Skeletal muscle tissue (tissue), 4 donors: ENCODE measurements around the gene MKKS. TPM values are rescaled to one million over a fixed set of nuclear protein-coding genes. Genes with fewer than 3 reads are reported as not detected.

Experiments
- H3K27ac ChIP-seq: one replicate; pipeline ENCODE4 v1.7.0; 2013; ENCODE audit warnings: mild to moderate bottlenecking, low read depth, low read length, inconsistent platforms
- H3K27me3 ChIP-seq, 3 donors: one replicate each; pipeline ENCODE4 v1.7.0; 2013; ENCODE audit warnings: low read length in 3 of 3; ENCODE audit not compliant: control insufficient read depth in 3 of 3, insufficient read depth in 3 of 3
- H3K36me3 ChIP-seq, 3 donors: one replicate each; pipeline ENCODE4 v1.7.0; 2013; ENCODE audit warnings: low read length in 3 of 3; ENCODE audit not compliant: control insufficient read depth in 3 of 3, insufficient read depth in 3 of 3
- H3K4me1 ChIP-seq, 3 donors: one replicate each; pipeline ENCODE4 v1.7.0; 2013; ENCODE audit warnings: low read length in 3 of 3, mild to moderate bottlenecking in 3 of 3; ENCODE audit not compliant: control insufficient read depth in 3 of 3, insufficient read depth in 3 of 3
- H3K4me3 ChIP-seq, 3 donors: one replicate each; pipeline ENCODE4 v1.7.0; 2013; ENCODE audit warnings: low read length in 3 of 3
- H3K9ac ChIP-seq, 3 donors: one replicate each; pipeline ENCODE4 v1.7.0; 2013; ENCODE audit warnings: low read length in 3 of 3, mild to moderate bottlenecking in 3 of 3, moderate library complexity in 2 of 3, low read depth in 1 of 3
- H3K9me3 ChIP-seq, 3 donors: one replicate each; pipeline ENCODE4 v1.7.0; 2013; ENCODE audit warnings: low read length in 3 of 3; ENCODE audit not compliant: control insufficient read depth in 3 of 3
- total RNA-seq: library from RNA; depleted of rRNA; stranded (reverse); fragments of >200 nt; gene quantifications from one replicate; pipeline ENCODE4 v1.2.3, GENCODE V29; 2014
- donor health status: Osteomylitis.

The MKKS gene
- total RNA-seq: 4.2 TPM

GRCh38 chr20:10433623-10434466 is at the start of gene MKKS:
TSS of gene MKKS (minus strand) at chr20:10434222. CDS start at chr20:10413514, 20,708 bp downstream.
- H3K4me3 ChIP-seq: peak within 1 kb of the TSS; percentile 87 to 93 (median 91)
- peaks cover 11 to 27% (median 24%) of the 10 kb centered on the region in 3 donors for H3K4me1 ChIP-seq
- no peaks in the 10 kb centered on the region for H3K9me3 ChIP-seq
- peak within 1 kb of the TSS; percentile 91 for H3K27ac ChIP-seq
- peaks cover 0 to 3% (median 0%) of the 10 kb centered on the region in 3 donors for H3K36me3 ChIP-seq
- H3K9ac ChIP-seq: peak within 1 kb of the TSS; percentile 87 to 96 (median 92)
- no peaks in the 10 kb centered on the region for H3K27me3 ChIP-seq

DNA sequence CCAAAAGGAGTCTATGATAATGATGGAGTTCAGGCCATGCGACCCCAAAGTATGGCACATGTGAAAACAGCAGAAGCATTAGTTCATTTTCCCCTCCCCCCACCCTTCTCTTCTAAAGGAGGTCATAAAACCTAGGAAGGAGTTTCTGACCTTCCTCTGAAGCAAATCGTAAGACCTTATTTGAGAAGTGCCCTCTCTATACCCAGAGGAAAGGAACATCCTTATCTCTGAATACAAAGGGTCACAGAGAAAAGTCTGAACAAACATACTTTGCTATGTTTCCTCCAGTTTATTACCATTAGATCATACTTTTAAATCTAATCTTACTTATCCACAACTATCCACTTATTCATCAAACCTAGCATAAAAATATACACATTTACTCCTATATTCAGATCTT is 49.7 kb upstream of the MKKS start:
- Histone ChIP-seq H3K4me3 (no peak overlapping the region), H3K27me3 (no peaks in the 10 kb centered on the region), H3K4me1 (peaks cover 0 to 4% (median 0%) of the 10 kb centered on the region in 3 donors), H3K9me3 (no peaks in the 10 kb centered on the region), H3K9ac (no peak overlapping the region), H3K27ac (no peak overlapping the region), H3K36me3 (no peaks in the 10 kb centered on the region)

DNA sequence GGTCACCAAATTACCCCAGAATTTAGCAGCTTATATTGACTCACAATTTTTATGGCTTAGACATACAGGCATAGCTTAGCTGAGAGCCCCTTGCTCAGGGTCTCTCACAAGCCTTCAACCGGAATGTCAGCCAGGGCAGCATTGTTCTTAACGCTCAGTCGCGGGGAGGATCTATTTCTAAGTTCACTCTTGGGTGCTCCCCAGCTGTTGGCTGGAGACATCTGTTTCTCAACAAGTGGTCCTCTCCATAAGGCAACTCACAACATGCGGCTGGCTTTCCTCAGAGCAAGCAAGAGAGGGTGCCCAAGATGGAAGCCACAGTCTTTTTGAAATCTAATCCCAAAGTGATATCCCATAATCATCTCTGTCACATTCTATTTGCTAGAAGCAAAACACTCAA is 47.7 kb upstream of the MKKS start:
- Histone ChIP-seq H3K27me3 (no peaks in the 10 kb centered on the region), H3K4me1 (no peaks in the 10 kb centered on the region), H3K9me3 (no peaks in the 10 kb centered on the region), H3K9ac (no peak overlapping the region), H3K27ac (no peak overlapping the region), H3K4me3 (no peak overlapping the region), H3K36me3 (no peaks in the 10 kb centered on the region)

GRCh38 chr20:10478930-10479329 is 44.9 kb upstream of the MKKS start:
- Histone ChIP-seq H3K27me3 (no peaks in the 10 kb centered on the region), H3K9ac (no peak overlapping the region), H3K36me3 (no peaks in the 10 kb centered on the region), H3K9me3 (no peaks in the 10 kb centered on the region), H3K4me3 (no peak overlapping the region), H3K4me1 (peaks cover 2 to 10% (median 4%) of the 10 kb centered on the region in 3 donors), H3K27ac (no peak overlapping the region)

DNA sequence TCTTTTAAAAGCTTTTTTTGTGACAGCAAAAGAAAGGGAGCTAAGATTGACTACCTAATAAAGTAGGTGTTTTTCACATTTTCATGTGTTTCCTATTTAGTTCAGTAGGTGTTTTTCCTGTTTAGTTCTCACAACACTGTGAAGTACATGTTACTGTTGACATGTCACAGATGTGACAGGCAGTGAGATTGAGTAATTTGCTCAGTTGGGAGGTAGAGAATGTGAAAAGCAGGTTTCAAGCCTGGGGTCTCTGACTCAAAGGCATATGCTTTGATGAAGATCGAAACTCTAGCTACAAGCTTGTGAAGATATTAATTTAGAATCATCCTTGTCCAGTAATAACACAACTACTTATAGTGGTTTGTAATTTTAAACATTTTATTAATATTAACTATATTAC is 44.2 kb upstream of the MKKS start:
- no peak overlapping the region for H3K4me3 ChIP-seq
- H3K9ac ChIP-seq: no peak overlapping the region
- peaks cover 2 to 10% (median 4%) of the 10 kb centered on the region in 3 donors for H3K4me1 ChIP-seq
- no peaks in the 10 kb centered on the region for H3K9me3 ChIP-seq
- H3K27me3 ChIP-seq: no peaks in the 10 kb centered on the region
- no peak overlapping the region for H3K27ac ChIP-seq
- H3K36me3 ChIP-seq: no peaks in the 10 kb centered on the region

DNA sequence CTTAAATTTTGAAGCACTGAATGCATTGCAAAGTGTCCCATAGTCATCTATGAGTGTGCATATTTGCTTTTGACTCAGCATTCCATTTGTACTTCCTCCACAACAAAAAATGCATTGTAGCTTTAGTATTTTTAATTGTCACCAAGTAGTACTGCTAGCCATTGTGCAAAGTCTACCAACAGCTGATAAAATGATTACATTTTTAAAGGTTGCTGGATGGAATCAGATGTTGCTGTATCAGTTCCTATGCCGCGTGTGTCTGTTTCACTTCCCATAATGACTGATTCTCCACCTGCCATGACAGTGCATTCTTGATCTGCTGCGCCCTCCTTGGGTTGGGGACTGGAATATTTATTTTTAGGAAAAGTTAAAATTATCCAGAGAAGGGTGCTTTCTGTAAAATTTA is 42.3 kb upstream of the MKKS start:
- peak overlapping the region; percentile 49 for H3K27ac ChIP-seq
- peaks cover 2 to 10% (median 4%) of the 10 kb centered on the region in 3 donors for H3K4me1 ChIP-seq
- no peaks in the 10 kb centered on the region for H3K36me3 ChIP-seq
- H3K27me3 ChIP-seq: no peaks in the 10 kb centered on the region
- H3K9ac ChIP-seq: no peak overlapping the region
- no peak overlapping the region for H3K4me3 ChIP-seq
- no peaks in the 10 kb centered on the region for H3K9me3 ChIP-seq

- H3K9ac ChIP-seq: no peak overlapping the region
- peaks cover 2 to 10% (median 5%) of the 10 kb centered on the region in 3 donors for H3K4me1 ChIP-seq
- H3K27me3 ChIP-seq: no peaks in the 10 kb centered on the region
- H3K36me3 ChIP-seq: no peaks in the 10 kb centered on the region
- no peaks in the 10 kb centered on the region for H3K9me3 ChIP-seq
- H3K4me3 ChIP-seq: no peak overlapping the region
- peak overlapping the region; percentile 49 for H3K27ac ChIP-seq
These were observed 41.2 kb upstream of the MKKS start for GRCh38 chr20:10475225-10475624.

- H3K27me3 ChIP-seq: no peaks in the 10 kb centered on the region
- H3K36me3 ChIP-seq: no peaks in the 10 kb centered on the region
- no peak overlapping the region for H3K9ac ChIP-seq
- H3K4me3 ChIP-seq: no peak overlapping the region
- H3K27ac ChIP-seq: peak overlapping the region; percentile 49
- H3K4me1 ChIP-seq: peaks cover 2 to 14% (median 10%) of the 10 kb centered on the region in 3 donors
- H3K9me3 ChIP-seq: no peaks in the 10 kb centered on the region
These were observed 40.7 kb upstream of the MKKS start for GRCh38 chr20:10474606-10475184.

- no peak overlapping the region for H3K4me3 ChIP-seq
- no peaks in the 10 kb centered on the region for H3K36me3 ChIP-seq
- H3K9ac ChIP-seq: no peak overlapping the region
- H3K4me1 ChIP-seq: peaks cover 2 to 19% (median 16%) of the 10 kb centered on the region in 3 donors
- H3K9me3 ChIP-seq: no peaks in the 10 kb centered on the region
- no peaks in the 10 kb centered on the region for H3K27me3 ChIP-seq
- no peak overlapping the region for H3K27ac ChIP-seq
These were observed 38.8 kb upstream of the MKKS start for GRCh38 chr20:10472871-10473270.

DNA sequence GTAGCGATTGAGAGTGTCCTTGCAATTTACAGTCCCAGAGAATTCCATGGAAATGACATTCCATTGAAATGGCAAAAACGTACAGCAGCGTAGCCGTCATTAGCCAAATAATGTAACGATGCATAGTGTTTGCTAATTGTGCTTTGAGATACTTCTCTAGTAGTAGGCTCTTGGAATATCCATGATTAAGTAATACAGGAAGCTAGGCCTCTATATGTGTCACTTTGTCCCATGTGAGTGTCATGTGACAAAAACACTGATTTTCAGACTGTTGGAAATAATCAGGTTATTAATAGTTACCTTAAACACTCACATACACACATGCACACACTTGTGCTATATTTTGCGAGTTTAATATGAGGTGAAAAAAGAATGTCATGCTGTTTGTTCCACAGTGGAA is 36.3 kb upstream of the MKKS start:
- peaks cover 0 to 14% (median 13%) of the 10 kb centered on the region in 3 donors for H3K4me1 ChIP-seq
- no peaks in the 10 kb centered on the region for H3K9me3 ChIP-seq
- H3K27me3 ChIP-seq: no peaks in the 10 kb centered on the region
- H3K9ac ChIP-seq: no peak overlapping the region
- H3K36me3 ChIP-seq: no peaks in the 10 kb centered on the region
- no peak overlapping the region for H3K4me3 ChIP-seq
- H3K27ac ChIP-seq: peak overlapping the region; percentile 26
